H1 (cell line): ENCODE results near the gene ZBTB9. TPM values are rescaled to one million over a fixed set of nuclear protein-coding genes. Genes with fewer than 3 reads are reported as not detected.

Experiments
- CTCF ChIA-PET: fragments of 300-600 bp; sonication (Branson Sonifier 250); formaldehyde crosslinking; loops from one replicate; lab custom pipeline; 2021; ENCODE audit not compliant: partially characterized antibody; lab: Charles Lee
- POLR2A ChIA-PET: fragments of 300-600 bp; sonication (Branson Sonifier 250); formaldehyde crosslinking; loops from one replicate; lab custom pipeline; 2021; ENCODE audit warnings: inconsistent platforms; ENCODE audit not compliant: partially characterized antibody; lab: Charles Lee
- DNase-seq, 2 experiments: peaks; one replicate each; pipeline versions ENCODE4 v3.0.0 to v3.0.0-alpha.2; 2010 to 2022; ENCODE audit warnings: low spot score in 2 of 2, low read depth in 1 of 2, mixed read lengths in 1 of 2
- FAIRE-seq: peaks from 2 replicates; lab custom pipeline; 2011; peaks lifted over from hg19 to GRCh38; lab: Jason Lieb, UNC
- H2AFZ ChIP-seq: 2 replicates; pipeline ENCODE4 v1.8.1; 2012; ENCODE audit warnings: low read length, inconsistent platforms
- H2AK5ac ChIP-seq: 2 replicates; pipeline ENCODE4 v1.6.1; 2013; ENCODE audit warnings: low read depth, low read length
- H2BK120ac ChIP-seq: replicated peaks from 2 replicates; pipeline ENCODE3; 2013; ENCODE audit warnings: low read depth, low read length, inconsistent platforms
- H2BK12ac ChIP-seq: 2 replicates; pipeline ENCODE4 v1.6.1; 2013; ENCODE audit warnings: low read depth, low read length
- H2BK15ac ChIP-seq: 2 replicates; pipeline ENCODE4 v1.6.1; 2013; ENCODE audit warnings: low read length
- H2BK20ac ChIP-seq: 2 replicates; pipeline ENCODE4 v1.6.1; 2013; ENCODE audit warnings: low read length
- H2BK5ac ChIP-seq: 2 replicates; pipeline ENCODE4 v1.6.1; 2013; ENCODE audit warnings: low read depth, low read length
- H3K14ac ChIP-seq: 2 replicates; pipeline ENCODE4 v1.6.1; 2013; ENCODE audit warnings: inconsistent platforms; ENCODE audit not compliant: insufficient read length
- H3K18ac ChIP-seq: 2 replicates; pipeline ENCODE4 v1.6.1; 2013; ENCODE audit warnings: low read length; ENCODE audit errors: extremely low read depth
- H3K23ac ChIP-seq: 2 replicates; pipeline ENCODE4 v1.6.1; 2013; ENCODE audit warnings: inconsistent platforms; ENCODE audit not compliant: insufficient read length
- H3K23me2 ChIP-seq: 2 replicates; pipeline ENCODE4 v1.6.1; 2013; ENCODE audit warnings: low read depth, low read length
- H3K27ac ChIP-seq: 2 replicates; pipeline ENCODE4 v1.6.1; 2011; ENCODE audit warnings: low read depth, low read length, inconsistent platforms
- H3K27me3 ChIP-seq, 4 experiments: replicated peaks in 1 of 4; 1 replicate in 1 of 4; 2 replicates in 3 of 4; pipeline versions ENCODE4 v1.6.1 to v1.8.1; 2011 to 2013; ENCODE audit warnings: low read length in 3 of 4, mild to moderate bottlenecking in 3 of 4, inconsistent platforms in 2 of 4, mixed read lengths in 2 of 4, moderate library complexity in 1 of 4; ENCODE audit not compliant: control insufficient read depth in 3 of 4, insufficient read depth in 3 of 4; ENCODE audit errors: extremely low read depth in 1 of 4
- H3K36me3 ChIP-seq, 4 experiments: 2 replicates each; pipeline versions ENCODE4 v1.6.1 to v1.8.1; 2011 to 2013; ENCODE audit warnings: mild to moderate bottlenecking in 4 of 4, low read length in 3 of 4, moderate library complexity in 2 of 4, control low read depth in 1 of 4, inconsistent platforms in 1 of 4; ENCODE audit not compliant: insufficient read depth in 4 of 4, control insufficient read depth in 2 of 4
- H3K4ac ChIP-seq: replicated peaks from 2 replicates; pipeline ENCODE3; 2013; ENCODE audit warnings: low read length, low read depth, mixed read lengths, inconsistent platforms; ENCODE audit not compliant: insufficient read length
- H3K4me1 ChIP-seq, 4 experiments: replicated peaks in 1 of 4; 1 replicate in 1 of 4; 2 replicates in 3 of 4; pipeline versions ENCODE4 v1.6.1 to v1.8.1; 2011 to 2013; ENCODE audit warnings: low read length in 3 of 4, inconsistent platforms in 2 of 4, mixed read lengths in 1 of 4; ENCODE audit not compliant: insufficient read depth in 4 of 4, control insufficient read depth in 3 of 4
- H3K4me2 ChIP-seq, 2 experiments: 2 replicates each; pipeline versions ENCODE4 v1.6.1 to v1.8.1; 2011 to 2013; ENCODE audit warnings: low read depth in 2 of 2, low read length in 2 of 2, control low read depth in 1 of 2, inconsistent platforms in 1 of 2, mild to moderate bottlenecking in 1 of 2; ENCODE audit not compliant: insufficient read depth in 1 of 2
- H3K4me3 ChIP-seq, 4 experiments: fragments of 200-600, 300-600 bp in 1 of 4; sonication (generic), shearing (Covaris generic), sonication (Bioruptor Twin) in 1 of 4; 2 replicates each; pipeline versions ENCODE4 v1.5.1 to v1.8.1; 2011 to 2016; ENCODE audit warnings: low read length in 4 of 4, low read depth in 3 of 4, control low read depth in 2 of 4, inconsistent platforms in 2 of 4, mild to moderate bottlenecking in 2 of 4, mixed read lengths in 1 of 4, moderate library complexity in 1 of 4; ENCODE audit not compliant: insufficient read depth in 2 of 4; ENCODE audit errors: extremely low read depth in 1 of 4
- H3K56ac ChIP-seq: replicated peaks from 2 replicates; pipeline ENCODE3; 2013; ENCODE audit warnings: low read depth, mild to moderate bottlenecking, mixed read lengths, low read length, inconsistent platforms; ENCODE audit not compliant: insufficient read length
- H3K79me1 ChIP-seq: 2 replicates; pipeline ENCODE4 v1.6.1; 2013; ENCODE audit warnings: low read depth, low read length, control low read depth
- H3K79me2 ChIP-seq, 2 experiments: 2 replicates each; pipeline versions ENCODE4 v1.6.1 to v1.8.1; 2012 to 2013; ENCODE audit warnings: low read length in 2 of 2, mild to moderate bottlenecking in 2 of 2, inconsistent platforms in 1 of 2; ENCODE audit not compliant: insufficient read depth in 2 of 2, control insufficient read depth in 1 of 2
- H3K9ac ChIP-seq, 4 experiments: replicated peaks in 1 of 4; 1 replicate in 1 of 4; 2 replicates in 3 of 4; pipeline versions ENCODE4 v1.6.1 to v1.8.1; 2011 to 2013; ENCODE audit warnings: low read depth in 3 of 4, low read length in 3 of 4, control low read depth in 2 of 4, mild to moderate bottlenecking in 2 of 4, moderate library complexity in 2 of 4, inconsistent platforms in 1 of 4; ENCODE audit errors: extremely low read depth in 1 of 4
- H3K9me3 ChIP-seq, 2 experiments: 2 replicates each; pipeline versions ENCODE4 v1.6.1 to v1.8.1; 2012 to 2013; ENCODE audit warnings: mild to moderate bottlenecking in 2 of 2, moderate library complexity in 2 of 2, control low read depth in 1 of 2, inconsistent platforms in 1 of 2, low read depth in 1 of 2, low read length in 1 of 2, mixed read lengths in 1 of 2; ENCODE audit not compliant: insufficient read depth in 2 of 2
- H4K20me1 ChIP-seq, 2 experiments: replicated peaks in 1 of 2; 2 replicates each; pipeline versions ENCODE3 to v1.8.1; 2011 to 2013; ENCODE audit warnings: inconsistent platforms in 2 of 2, low read length in 2 of 2, mild to moderate bottlenecking in 1 of 2; ENCODE audit not compliant: insufficient read depth in 2 of 2, control insufficient read depth in 1 of 2
- H4K5ac ChIP-seq: 2 replicates; pipeline ENCODE4 v1.6.1; 2013; ENCODE audit warnings: low read length, low read depth, mixed read lengths, inconsistent platforms; ENCODE audit not compliant: insufficient read length
- H4K8ac ChIP-seq: 2 replicates; pipeline ENCODE4 v1.8.0; 2013; ENCODE audit warnings: mild to moderate bottlenecking, moderate library complexity, low read length, inconsistent platforms; ENCODE audit not compliant: insufficient read depth; ENCODE audit errors: extremely low read depth
- H4K91ac ChIP-seq: replicated peaks from 2 replicates; pipeline ENCODE3; 2013; ENCODE audit warnings: low read length, mixed read lengths, inconsistent platforms; ENCODE audit not compliant: insufficient read length
- CBX5 ChIP-seq: fragments of 300-800, 300-1000 bp; sonication (generic); IDR thresholded peaks from 2 replicates; pipeline ENCODE4 v1.7.1; 2016; ENCODE audit warnings: antibody characterized with exemption, low read length, low read depth
- CHD1 ChIP-seq: IDR thresholded peaks from 2 replicates; pipeline ENCODE4 v1.6.1; 2012; ENCODE audit warnings: low read depth, low read length, improper control_type of control experiment
- CTCF ChIP-seq, 3 experiments: IDR thresholded peaks; 1 replicate in 2 of 3; 2 replicates in 1 of 3; pipeline versions ENCODE4 v1.5.1 to v1.6.1; 2011; ENCODE audit warnings: low read length in 3 of 3, mild to moderate bottlenecking in 3 of 3, inconsistent platforms in 2 of 3, low read depth in 1 of 3, moderate library complexity in 1 of 3; ENCODE audit not compliant: insufficient read depth in 1 of 3; ENCODE audit errors: control extremely low read depth in 1 of 3
- FOSL1 ChIP-seq: IDR thresholded peaks from 2 replicates; pipeline ENCODE4 v1.6.1; 2011; ENCODE audit warnings: mild to moderate bottlenecking, low read depth, low read length, moderate library complexity; ENCODE audit not compliant: insufficient read depth
- MAFK ChIP-seq: IDR thresholded peaks from 2 replicates; pipeline ENCODE4 v1.6.1; 2012; ENCODE audit warnings: low read depth, mild to moderate bottlenecking, improper control_type of control experiment, low read length
- POU5F1 ChIP-seq: IDR thresholded peaks from 2 replicates; pipeline ENCODE4 v1.6.1; 2011; ENCODE audit warnings: low read depth, mild to moderate bottlenecking, low read length, moderate library complexity
- SP2 ChIP-seq: IDR thresholded peaks from 2 replicates; pipeline ENCODE4 v1.6.1; 2012; ENCODE audit warnings: mild to moderate bottlenecking, low read length, inconsistent platforms
- SRF ChIP-seq: IDR thresholded peaks from 2 replicates; pipeline ENCODE4 v1.6.1; 2011; ENCODE audit warnings: mild to moderate bottlenecking, low read depth, low read length, moderate library complexity
- WGBS, 2 experiments: shearing (Covaris generic) in 1 of 2; methylation state at CpG; one replicate each; pipeline versions ENCODE4 v1.1.6 to v1.1.7; 2013 to 2015; ENCODE audit warnings: low lambda C conversion rate in 2 of 2, mixed read lengths in 2 of 2, inconsistent platforms in 1 of 2, low coverage in 1 of 2, missing lambda C conversion rate in 1 of 2; ENCODE audit not compliant: insufficient replicate concordance in 2 of 2, insufficient coverage in 1 of 2, insufficient read length in 1 of 2; ENCODE audit errors: extremely low coverage in 1 of 2, missing lambda C conversion rate in 1 of 2; 5-methylcytosine and 5-hydroxymethylcytosine counted together
- polyA plus RNA-seq, 7 experiments: library from polyadenylated mRNA; depleted of rRNA in 3 of 7; stranded (reverse) in 5 of 7; unstranded in 2 of 7; fragments of >200 nt in 5 of 7; fragments of 200-250 nt in 2 of 7; gene quantifications; 1 replicate in 5 of 7; 2 replicates in 1 of 7; 4 replicates in 1 of 7; pipeline versions ENCODE4 v1.2.1 to v1.2.3, GENCODE V29; 2011 to 2013; ENCODE audit warnings: missing spikeins in 2 of 7, mixed read lengths in 2 of 7
- total RNA-seq: library from RNA; stranded (reverse); fragmentation: NEBNext Ultra II Directional; extraction: Animal tissue kit (Norgen Biotek cat#: 25700); gene quantifications from 2 replicates; pipeline ENCODE4 v1.2.1, GENCODE V29; 2021

The ZBTB9 gene
- total and polyA plus RNA-seq, 2 of the 8 experiments (the other 6 are each of a cell fraction or from before 2014, with no cell fraction given), result 16.9 to 20.2 TPM

- peaks cover 17% of the 10 kb centered on the region for H3K79me1 ChIP-seq
- H3K4me2 ChIP-seq, result peak overlapping the region; percentile 83 to 91
- H2BK120ac ChIP-seq, result no peak overlapping the region
- peaks cover 0 to 3% (median 0%) of the 10 kb centered on the region in 4 experiments; a peak in 2 of 8 replicates for H3K36me3 ChIP-seq
- H4K20me1 ChIP-seq, result peaks cover 0 to 12% of the 10 kb centered on the region in 2 experiments
- no peaks in the 10 kb centered on the region for H3K27me3 ChIP-seq
- H2AK5ac ChIP-seq, result peak overlapping the region; percentile 79; the same call in 1 of the 2 replicates
- peak overlapping the region; percentile 65; the same call in 1 of the 2 replicates for H2BK12ac ChIP-seq
- peak overlapping the region; percentile 100 for H2BK15ac ChIP-seq
- 0 out of 2 replicates have a peak overlapping the region, but pooled peaks have one; percentile 5 for H3K18ac ChIP-seq
- H3K23me2 ChIP-seq, result peaks cover 39% of the 10 kb centered on the region
- H3K4ac ChIP-seq, result no peak overlapping the region
- no peak overlapping the region for H3K14ac ChIP-seq
- no peak overlapping the region for H4K8ac ChIP-seq
- peak overlapping the region; percentile 94 for H4K91ac ChIP-seq
- no peak overlapping the region for H3K9ac ChIP-seq
- FAIRE-seq (no peak), DNase-seq (no peak)
- no peaks in the 10 kb centered on the region for H3K9me3 ChIP-seq
- no peak overlapping the region for H4K5ac ChIP-seq
- no peak overlapping the region for H2AFZ ChIP-seq
- 91% methylated on average over 5 of the region's 5 CpGs; no CpG with 5 or more reads in 1 of the 2 experiments for WGBS, 2 experiments
- no peak overlapping the region for H3K23ac ChIP-seq
- POLR2A ChIA-PET, result interaction anchor here (0.5 to 14.8 kb wide), 7 partner anchors 10 to 130 kb away, joined by 3 to 381 read pairs (median 24); partner anchors contain the start of genes CUTA, PHF1, RGL2 and SYNGAP1
- peak overlapping the region; percentile 43 for H3K56ac ChIP-seq
- peaks cover 13 to 64% of the 10 kb centered on the region in 2 experiments for H3K79me2 ChIP-seq
- CTCF ChIA-PET, result interaction anchor here (0.6 to 4.1 kb wide), 6 partner anchors 12 to 189 kb away, joined by 3 to 22 read pairs (median 4); no protein-coding TSS in a partner anchor
- peaks cover 15 to 51% (median 29%) of the 10 kb centered on the region in 4 experiments for H3K4me1 ChIP-seq
- peak overlapping the region in 1 of 4 experiments; percentile 58; a peak in 3 of 8 replicates for H3K4me3 ChIP-seq
- H3K27ac ChIP-seq, result no peak overlapping the region
- H2BK5ac ChIP-seq, result peak overlapping the region; percentile 92; the same call in 1 of the 2 replicates
- H2BK20ac ChIP-seq, result peak overlapping the region; percentile 38; the same call in 1 of the 2 replicates
- no peak for TF ChIP-seq SRF
- TF ChIP-seq FOSL1, result no peak
- no peak for TF ChIP-seq MAFK
- TF ChIP-seq CHD1, result no peak
- TF ChIP-seq POU5F1, result no peak
- no peak for TF ChIP-seq CTCF (IDR thresholded peaks at IDR 0.05; ENCODE audit: control extremely low read depth in 1 of 3, insufficient read depth in 1 of 3, low read depth in 1 of 3, low read length in 3 of 3)
- TF ChIP-seq SP2, result no peak
- TF ChIP-seq CBX5, result no peak
Observed at GRCh38 chr6:33428966-33429749, 25.2 kb upstream of the ZBTB9 start.
